Measurements from ENCODE around the gene MYOZ1. TPM values are rescaled to one million over a fixed set of nuclear protein-coding genes. Genes with fewer than 3 reads are reported as not detected.
A peak's percentile ranks its signal among the peaks of the same experiment; 100 is the strongest.

Gene MYOZ1
- total and polyA plus RNA-seq, 2 of the 4 experiments (the other 2 are of a cell fraction), result 0.18 to 0.29 TPM

DNA sequence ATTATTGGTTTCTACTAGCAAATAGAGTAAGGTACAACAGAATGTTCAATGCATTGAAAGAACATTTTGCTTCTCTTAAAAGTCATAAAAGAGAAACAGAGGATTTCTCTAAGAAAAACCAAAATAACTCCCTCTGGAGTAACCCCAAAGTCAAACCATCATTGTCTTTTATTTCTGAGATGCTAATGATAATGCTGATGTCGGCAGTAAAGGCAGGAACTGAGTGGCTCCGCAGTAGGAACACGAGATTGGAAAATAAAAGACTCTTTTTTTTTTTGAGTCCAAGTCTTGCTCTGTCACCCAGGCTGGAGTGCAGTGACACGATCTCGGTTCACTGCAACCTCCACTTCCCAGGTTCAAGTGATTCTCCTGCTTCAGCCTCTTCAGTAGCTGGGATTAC, 47.5 kb downstream of the MYOZ1 start:
- Histone ChIP-seq H3K4me2 (ENCODE audit: low read depth, low read length) (no peak overlapping the region), H3K4me1 (ENCODE audit: control insufficient read depth, insufficient read depth, low read length) (peaks cover 4% of the 10 kb centered on the region; the same call in 1 of the 2 replicates), H2BK5ac (ENCODE audit: low read depth, low read length, poor library complexity, severe bottlenecking) (no peak overlapping the region), H3K4me3 (ENCODE audit: insufficient read depth, low read depth, low read length) (no peak overlapping the region), H2AK5ac (ENCODE audit: low read depth, low read length) (no peak overlapping the region), H2AFZ (replicated peaks; ENCODE audit: low read length, poor library complexity) (no peak overlapping the region), H2AK9ac (replicated peaks; ENCODE audit: low read depth, low read length, poor library complexity) (no peak overlapping the region), H2BK20ac (ENCODE audit: low read depth, low read length) (no peak overlapping the region), H4K91ac (ENCODE audit: insufficient read depth, low read depth, low read length) (no peak overlapping the region), H2BK120ac (ENCODE audit: low read depth, low read length) (no peak overlapping the region), H3K27ac (ENCODE audit: insufficient read depth, low read length) (no peak overlapping the region), H3K9me1 (ENCODE audit: insufficient read depth, low read length) (peaks cover 2% of the 10 kb centered on the region; the same call in 1 of the 2 replicates), H4K20me1 (ENCODE audit: insufficient read depth, low read length) (no peaks in the 10 kb centered on the region), H4K5ac (ENCODE audit: low read depth, low read length) (no peak overlapping the region), H4K8ac (ENCODE audit: low read depth in 2 of 2, low read length in 2 of 2) (no peak overlapping the region), H3K27me3 (ENCODE audit: control insufficient read depth, insufficient read depth, low read length) (no peaks in the 10 kb centered on the region), H3K23ac (ENCODE audit: low read depth, low read length) (no peak overlapping the region), H3K14ac (replicated peaks; ENCODE audit: low read depth, low read length) (no peak overlapping the region), H3K79me1 (ENCODE audit: low read depth in 1 of 2, low read length in 2 of 2) (no peaks in the 10 kb centered on the region), H2BK15ac (ENCODE audit: low read depth, low read length) (no peak overlapping the region), H3K9ac (ENCODE audit: low read depth, low read length) (no peak overlapping the region), H3K9me3 (ENCODE audit: control insufficient read depth, insufficient read depth, low read length) (no peaks in the 10 kb centered on the region), H3K4ac (ENCODE audit: low read depth, low read length) (no peak overlapping the region), H3K56ac (ENCODE audit: extremely low read depth, insufficient read depth, low read length) (no peak overlapping the region), H3K36me3 (ENCODE audit: control insufficient read depth, insufficient read depth, low read length) (no peaks in the 10 kb centered on the region), H3K18ac (ENCODE audit: low read depth, low read length) (no peak overlapping the region)
- dilution Hi-C loops (cut with HindIII; ENCODE audit: low sequenced_read_pairs, unreplicated experiment) (no loop called here), in situ Hi-C loops (cut with MboI; ENCODE audit: low sequenced_read_pairs) (no loop called here), intact Hi-C loops (cut with micrococcal nuclease) (no loop called here)
- BruUV-seq (replicated peaks), result no TSS peak
- ChIA-PET CTCF (interaction anchor here (0.7 kb wide), 1 partner anchor 286 kb away, joined by 3 read pairs; no protein-coding TSS in a partner anchor), POLR2A (ENCODE audit: unreplicated experiment) (no interaction called here)
- no peak for TF ChIP-seq NFE2L2 (IDR thresholded peaks at IDR 0.05; ENCODE audit: low read depth, low read length)
- TF ChIP-seq, protein P1, sequence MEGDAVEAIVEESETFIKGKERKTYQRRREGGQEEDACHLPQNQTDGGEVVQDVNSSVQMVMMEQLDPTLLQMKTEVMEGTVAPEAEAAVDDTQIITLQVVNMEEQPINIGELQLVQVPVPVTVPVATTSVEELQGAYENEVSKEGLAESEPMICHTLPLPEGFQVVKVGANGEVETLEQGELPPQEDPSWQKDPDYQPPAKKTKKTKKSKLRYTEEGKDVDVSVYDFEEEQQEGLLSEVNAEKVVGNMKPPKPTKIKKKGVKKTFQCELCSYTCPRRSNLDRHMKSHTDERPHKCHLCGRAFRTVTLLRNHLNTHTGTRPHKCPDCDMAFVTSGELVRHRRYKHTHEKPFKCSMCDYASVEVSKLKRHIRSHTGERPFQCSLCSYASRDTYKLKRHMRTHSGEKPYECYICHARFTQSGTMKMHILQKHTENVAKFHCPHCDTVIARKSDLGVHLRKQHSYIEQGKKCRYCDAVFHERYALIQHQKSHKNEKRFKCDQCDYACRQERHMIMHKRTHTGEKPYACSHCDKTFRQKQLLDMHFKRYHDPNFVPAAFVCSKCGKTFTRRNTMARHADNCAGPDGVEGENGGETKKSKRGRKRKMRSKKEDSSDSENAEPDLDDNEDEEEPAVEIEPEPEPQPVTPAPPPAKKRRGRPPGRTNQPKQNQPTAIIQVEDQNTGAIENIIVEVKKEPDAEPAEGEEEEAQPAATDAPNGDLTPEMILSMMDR (conservative IDR thresholded peaks at IDR 0.05; ENCODE audit: low read depth, low read length), result no peak
- TF ChIP-seq CEBPB (IDR thresholded peaks at IDR 0.05; ENCODE audit: low read depth, low read length), result no peak
- peak; percentile 97 for TF ChIP-seq MAFK (IDR thresholded peaks at IDR 0.05; ENCODE audit: low read depth, low read length)
- no peak for TF ChIP-seq SMC3 (IDR thresholded peaks at IDR 0.05; ENCODE audit: low read depth, low read length)
- WGBS, 2 experiments (ENCODE audit: extremely low coverage in 2 of 2, insufficient read length in 1 of 2), result no CpG with 5 or more reads among the region's 5 CpGs
- DNase-seq (no peak), ATAC-seq (ENCODE audit: low read depth) (no peak)

All from IMR-90 (cell line).